NB4 (cell line): ENCODE results near the gene RAD51C.
"Not testable (repeated sequence)": the region's sequence is repeated elsewhere in the genome, so short reads cannot be mapped to it uniquely, and the experiment has no call there.

ENCODE experiments used
- CTCF ChIP-seq: IDR thresholded peaks from one replicate; pipeline ENCODE4 v1.5.1; 2012; ENCODE audit warnings: low read depth, low read length
- MAX ChIP-seq: IDR thresholded peaks from 2 replicates; pipeline ENCODE4 v1.6.1; 2011; ENCODE audit warnings: low read depth, low read length
- MYC ChIP-seq: IDR thresholded peaks from 2 replicates; pipeline ENCODE4 v1.6.1; 2011; ENCODE audit warnings: low read depth, low read length
- POLR2A ChIP-seq: IDR thresholded peaks from 2 replicates; pipeline ENCODE4 v1.6.1; 2011; ENCODE audit warnings: mild to moderate bottlenecking; ENCODE audit not compliant: insufficient read length; ENCODE audit errors: extremely low read depth

- not testable (repeated sequence) for TF ChIP-seq CTCF, POLR2A, MYC, MAX
Measured at GRCh38 chr17:58657962-58658803, 34.2 kb upstream of the RAD51C start.
